Measurements from ENCODE around the gene THAP10. TPM values are rescaled to one million over a fixed set of nuclear protein-coding genes. Genes with fewer than 3 reads are reported as not detected.

THAP10 gene
- polyA plus RNA-seq, 1 of the 3 experiments (the other 2 are of a cell fraction): 3.2 TPM

DNA sequence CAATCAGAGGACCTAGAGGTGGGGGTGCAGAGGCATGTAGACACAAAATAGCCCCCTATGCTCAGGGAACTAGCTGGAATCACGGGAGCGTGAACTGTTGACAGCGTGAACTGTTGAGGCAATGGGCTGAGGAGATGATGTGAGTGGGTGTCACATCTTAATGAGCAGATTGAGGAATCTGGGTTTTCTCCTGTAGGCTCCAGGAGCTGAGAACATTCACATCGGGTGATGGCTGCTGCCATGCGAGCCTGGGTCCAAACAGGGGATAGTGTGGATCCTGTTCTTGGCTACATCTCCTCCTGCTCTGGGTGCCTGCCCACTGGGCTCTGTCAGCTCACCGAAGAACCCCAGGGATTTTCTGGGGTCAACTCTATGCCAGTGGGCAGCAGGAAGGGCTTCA, 40.3 kb downstream of the THAP10 start:
- peaks cover 16 to 19% of the 10 kb centered on the region in 2 experiments for H3K4me1 ChIP-seq (ENCODE audit: control insufficient read depth in 1 of 2, insufficient read depth in 2 of 2, low read depth in 1 of 2, low read length in 1 of 2)
- peak overlapping the region; percentile 94 for H3K9ac ChIP-seq
- H3K4me3 ChIP-seq (ENCODE audit: low read depth in 2 of 2, low read length in 1 of 2): peak overlapping the region; percentile 81 to 86; a peak in 3 of 4 replicates
- H3K27me3 ChIP-seq (ENCODE audit: insufficient read depth): no peaks in the 10 kb centered on the region
- WGBS (ENCODE audit: low lambda C conversion rate): 94% methylated on average over 6 of the region's 6 CpGs
- POLR2A ChIA-PET: interaction anchor here (3.8 kb wide), 1 partner anchor 17 kb away, joined by 21 read pairs; no protein-coding TSS in a partner anchor
- peak overlapping the region in 1 of 2 experiments; percentile 97; a peak in 2 of 4 replicates for H3K27ac ChIP-seq (ENCODE audit: low read depth in 2 of 2, low read length in 1 of 2)
- TF ChIP-seq JUND (IDR thresholded peaks at IDR 0.05) (no peak), RXRA (IDR thresholded peaks at IDR 0.05; ENCODE audit: borderline replicate concordance, low read depth) (no peak), ELF1 (IDR thresholded peaks at IDR 0.05) (no peak), MXI1 (IDR thresholded peaks at IDR 0.05; ENCODE audit: low read depth, low read length) (no peak), TCF12 (IDR thresholded peaks at IDR 0.05) (no peak), RFX5 (IDR thresholded peaks at IDR 0.05; ENCODE audit: low read length) (no peak), EZH2phosphoT487 (IDR thresholded peaks at IDR 0.05; ENCODE audit: borderline replicate concordance, low read depth) (no peak), FOXM1 (IDR thresholded peaks at IDR 0.05; ENCODE audit: low read depth) (no peak), EP300 (IDR thresholded peaks at IDR 0.05; ENCODE audit: borderline replicate concordance in 1 of 2, low read depth in 1 of 2, low read length in 1 of 2) (no peak), CHD2 (IDR thresholded peaks at IDR 0.05; ENCODE audit: low read length, partially characterized antibody) (no peak), GATA2 (CRISPR knock-in tag; IDR thresholded peaks at IDR 0.05) (no peak), SMC3 (IDR thresholded peaks at IDR 0.05; ENCODE audit: low read depth, low read length) (no peak), MEF2A (IDR thresholded peaks at IDR 0.05; ENCODE audit: borderline replicate concordance, low read depth) (no peak), TEAD4 (IDR thresholded peaks at IDR 0.05; ENCODE audit: borderline replicate concordance, insufficient read depth) (no peak)
- TF ChIP-seq, protein P1, sequence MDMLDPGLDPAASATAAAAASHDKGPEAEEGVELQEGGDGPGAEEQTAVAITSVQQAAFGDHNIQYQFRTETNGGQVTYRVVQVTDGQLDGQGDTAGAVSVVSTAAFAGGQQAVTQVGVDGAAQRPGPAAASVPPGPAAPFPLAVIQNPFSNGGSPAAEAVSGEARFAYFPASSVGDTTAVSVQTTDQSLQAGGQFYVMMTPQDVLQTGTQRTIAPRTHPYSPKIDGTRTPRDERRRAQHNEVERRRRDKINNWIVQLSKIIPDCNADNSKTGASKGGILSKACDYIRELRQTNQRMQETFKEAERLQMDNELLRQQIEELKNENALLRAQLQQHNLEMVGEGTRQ (IDR thresholded peaks at IDR 0.05; ENCODE audit: borderline replicate concordance, low read depth, low read length): no peak
- TF ChIP-seq, protein P2, sequence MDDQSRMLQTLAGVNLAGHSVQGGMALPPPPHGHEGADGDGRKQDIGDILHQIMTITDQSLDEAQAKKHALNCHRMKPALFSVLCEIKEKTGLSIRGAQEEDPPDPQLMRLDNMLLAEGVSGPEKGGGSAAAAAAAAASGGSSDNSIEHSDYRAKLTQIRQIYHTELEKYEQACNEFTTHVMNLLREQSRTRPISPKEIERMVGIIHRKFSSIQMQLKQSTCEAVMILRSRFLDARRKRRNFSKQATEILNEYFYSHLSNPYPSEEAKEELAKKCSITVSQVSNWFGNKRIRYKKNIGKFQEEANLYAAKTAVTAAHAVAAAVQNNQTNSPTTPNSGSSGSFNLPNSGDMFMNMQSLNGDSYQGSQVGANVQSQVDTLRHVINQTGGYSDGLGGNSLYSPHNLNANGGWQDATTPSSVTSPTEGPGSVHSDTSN (IDR thresholded peaks at IDR 0.05): no peak
- H2AFZ ChIP-seq (ENCODE audit: low read depth): no peak overlapping the region
- DNase-seq: no peak
- H3K4me2 ChIP-seq: peak overlapping the region; percentile 85
- H3K79me2 ChIP-seq (ENCODE audit: insufficient read depth): peaks cover 74% of the 10 kb centered on the region
- H3K9me3 ChIP-seq: no peaks in the 10 kb centered on the region
- CTCF ChIA-PET: interaction anchor here (1.2 to 5.7 kb wide), 5 partner anchors 9 to 949 kb away, joined by 3 to 27 read pairs (median 3); no protein-coding TSS in a partner anchor
- peaks cover 25 to 43% of the 10 kb centered on the region in 2 experiments for H3K36me3 ChIP-seq (replicated peaks in 1 of 2; ENCODE audit: control insufficient read depth in 1 of 2, insufficient read depth in 2 of 2, low read length in 1 of 2)
- H3K9me2 ChIP-seq: no peaks in the 10 kb centered on the region
- peaks cover 14% of the 10 kb centered on the region; the same call in 1 of the 2 replicates for H4K20me1 ChIP-seq (ENCODE audit: insufficient read depth)
- peaks cover 38% of the 10 kb centered on the region for H3F3A ChIP-seq (replicated peaks; ENCODE audit: insufficient read depth)
